ENCODE measurements around the gene PKD2L1.

PKD2L1 gene

DNA sequence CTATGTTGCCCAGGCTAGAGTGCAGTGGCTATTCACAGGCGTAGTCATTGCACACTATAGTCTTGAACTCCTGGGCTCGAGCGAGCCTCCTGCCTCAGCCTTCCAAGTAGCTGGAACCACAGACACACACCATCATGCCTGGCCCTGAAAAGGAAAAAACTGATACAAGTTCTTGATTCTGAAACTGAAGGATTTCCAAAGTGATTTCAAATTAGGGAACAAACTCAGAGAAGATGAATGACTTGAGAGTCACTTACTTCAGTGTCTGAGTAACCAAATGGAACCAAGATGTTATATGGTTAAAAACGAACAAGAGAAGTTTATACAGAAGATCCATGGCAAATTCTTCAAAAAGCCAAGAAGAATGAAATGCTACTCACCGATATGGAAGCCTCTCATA, 77.0 kb downstream of the PKD2L1 start:
- peaks cover 34% of the 10 kb centered on the region; the same call in 1 of the 2 replicates for H3K36me3 ChIP-seq (ENCODE audit: low read length)
- no peaks in the 10 kb centered on the region for H4K20me1 ChIP-seq (ENCODE audit: low read depth, low read length)

DNA sequence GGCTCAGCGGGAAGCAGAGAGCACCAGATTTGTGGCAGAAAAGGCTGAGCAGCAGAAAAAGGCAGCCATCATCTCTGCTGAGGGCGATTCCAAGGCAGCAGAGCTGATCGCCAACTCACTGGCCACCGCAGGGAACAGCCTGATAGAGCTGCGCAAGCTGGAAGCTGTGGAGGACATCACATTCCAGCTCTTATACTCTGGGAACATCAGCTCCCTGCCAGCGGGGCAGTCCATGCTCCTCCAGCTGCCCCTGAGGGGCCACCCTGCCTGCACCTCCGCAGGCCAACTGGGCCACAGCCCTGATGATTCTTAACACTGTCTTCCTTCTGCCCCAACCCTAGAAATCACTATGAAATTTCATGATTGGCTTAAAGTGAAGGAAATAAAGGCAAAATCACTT, 81.2 kb downstream of the PKD2L1 start:
- Histone ChIP-seq H4K20me1 (ENCODE audit: low read depth, low read length) (no peaks in the 10 kb centered on the region), H3K27ac (ENCODE audit: low read depth, low read length) (no peak overlapping the region), H3K9ac (ENCODE audit: low read length) (no peak overlapping the region), H3K79me2 (ENCODE audit: insufficient read depth, low read length) (no peaks in the 10 kb centered on the region), H3K9me2 (replicated peaks; ENCODE audit: insufficient read depth, low read length) (no peaks in the 10 kb centered on the region), H2AFZ (ENCODE audit: low read depth, low read length, severe bottlenecking) (no peak overlapping the region), H3K4me2 (ENCODE audit: low read depth, low read length, poor library complexity, severe bottlenecking) (no peak overlapping the region), H3K9me3 (ENCODE audit: insufficient read depth, low read length) (no peaks in the 10 kb centered on the region), H3K27me3 (ENCODE audit: low read length) (no peaks in the 10 kb centered on the region), H3K36me3 (ENCODE audit: low read length) (peaks cover 28% of the 10 kb centered on the region; the same call in 1 of the 2 replicates), H3K4me3 (ENCODE audit: insufficient read depth, low read length, poor library complexity, severe bottlenecking) (no peak overlapping the region), H3F3A (ENCODE audit: insufficient read depth) (no peaks in the 10 kb centered on the region)
- TF ChIP-seq, protein P1, sequence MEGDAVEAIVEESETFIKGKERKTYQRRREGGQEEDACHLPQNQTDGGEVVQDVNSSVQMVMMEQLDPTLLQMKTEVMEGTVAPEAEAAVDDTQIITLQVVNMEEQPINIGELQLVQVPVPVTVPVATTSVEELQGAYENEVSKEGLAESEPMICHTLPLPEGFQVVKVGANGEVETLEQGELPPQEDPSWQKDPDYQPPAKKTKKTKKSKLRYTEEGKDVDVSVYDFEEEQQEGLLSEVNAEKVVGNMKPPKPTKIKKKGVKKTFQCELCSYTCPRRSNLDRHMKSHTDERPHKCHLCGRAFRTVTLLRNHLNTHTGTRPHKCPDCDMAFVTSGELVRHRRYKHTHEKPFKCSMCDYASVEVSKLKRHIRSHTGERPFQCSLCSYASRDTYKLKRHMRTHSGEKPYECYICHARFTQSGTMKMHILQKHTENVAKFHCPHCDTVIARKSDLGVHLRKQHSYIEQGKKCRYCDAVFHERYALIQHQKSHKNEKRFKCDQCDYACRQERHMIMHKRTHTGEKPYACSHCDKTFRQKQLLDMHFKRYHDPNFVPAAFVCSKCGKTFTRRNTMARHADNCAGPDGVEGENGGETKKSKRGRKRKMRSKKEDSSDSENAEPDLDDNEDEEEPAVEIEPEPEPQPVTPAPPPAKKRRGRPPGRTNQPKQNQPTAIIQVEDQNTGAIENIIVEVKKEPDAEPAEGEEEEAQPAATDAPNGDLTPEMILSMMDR (IDR thresholded peaks at IDR 0.05; ENCODE audit: insufficient read depth, low read length, poor library complexity, severe bottlenecking) = no peak
- TF ChIP-seq EZH2phosphoT487 (conservative IDR thresholded peaks at IDR 0.05; ENCODE audit: low read length) = no peak

More for the DNA sequence above, 77.0 kb downstream of the PKD2L1 start:
- H3K9me2 ChIP-seq (replicated peaks; ENCODE audit: insufficient read depth, low read length) = no peaks in the 10 kb centered on the region
- no peak overlapping the region for H3K4me2 ChIP-seq (ENCODE audit: low read depth, low read length, poor library complexity, severe bottlenecking)
- no peak overlapping the region for H2AFZ ChIP-seq (ENCODE audit: low read depth, low read length, severe bottlenecking)
- H3K79me2 ChIP-seq (ENCODE audit: insufficient read depth, low read length) = no peaks in the 10 kb centered on the region
- no peak overlapping the region for H3K27ac ChIP-seq (ENCODE audit: low read depth, low read length)
- H3K9ac ChIP-seq (ENCODE audit: low read length) = no peak overlapping the region
- TF ChIP-seq, protein P1 (IDR thresholded peaks at IDR 0.05; ENCODE audit: insufficient read depth, low read length, poor library complexity, severe bottlenecking) = no peak
- TF ChIP-seq EZH2phosphoT487 (conservative IDR thresholded peaks at IDR 0.05; ENCODE audit: low read length) = no peak
- H3K4me3 ChIP-seq (ENCODE audit: insufficient read depth, low read length, poor library complexity, severe bottlenecking) = no peak overlapping the region
- no peaks in the 10 kb centered on the region for H3K27me3 ChIP-seq (ENCODE audit: low read length)
- no peaks in the 10 kb centered on the region for H3K9me3 ChIP-seq (ENCODE audit: insufficient read depth, low read length)
- H3F3A ChIP-seq (ENCODE audit: insufficient read depth) = no peaks in the 10 kb centered on the region

DNA sequence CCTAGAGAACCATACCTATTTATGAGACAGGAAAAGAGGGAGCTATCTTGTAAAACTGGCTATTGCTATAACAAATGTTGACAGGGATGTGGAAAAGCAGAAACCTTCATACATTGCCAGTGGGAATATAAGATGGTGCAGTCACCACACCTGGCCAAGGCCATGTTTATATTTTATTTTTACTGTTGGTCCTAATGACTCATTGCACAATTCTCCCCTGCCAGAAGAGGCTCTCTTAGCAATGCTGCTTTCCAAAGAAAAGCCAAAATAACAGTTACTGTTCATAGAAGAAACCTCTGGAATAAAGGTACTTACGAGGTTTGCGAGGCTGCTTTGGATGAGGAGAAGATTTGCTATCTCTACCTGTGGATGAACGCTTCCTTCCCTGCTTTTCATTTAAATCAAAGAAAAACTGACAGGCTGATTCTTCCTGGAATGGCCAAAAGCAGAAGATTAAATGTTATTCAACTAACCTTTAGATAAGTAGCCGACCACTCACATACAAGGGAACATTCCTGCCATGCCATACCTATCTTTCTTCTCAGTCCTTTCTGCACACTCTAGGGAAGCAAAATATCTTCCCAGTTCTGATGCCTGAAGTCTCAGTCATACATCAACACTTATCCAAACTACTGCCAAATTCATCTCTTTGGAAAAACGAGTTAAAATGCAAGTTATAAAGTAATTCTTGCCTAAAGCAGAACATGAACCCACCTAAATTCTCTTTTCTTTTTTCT, 84.4 kb downstream of the PKD2L1 start:
- Histone ChIP-seq H3K79me2 (ENCODE audit: insufficient read depth, low read length) (no peaks in the 10 kb centered on the region), H3K4me3 (ENCODE audit: insufficient read depth, low read length, poor library complexity, severe bottlenecking) (no peak overlapping the region), H4K20me1 (ENCODE audit: low read depth, low read length) (no peaks in the 10 kb centered on the region), H2AFZ (ENCODE audit: low read depth, low read length, severe bottlenecking) (no peak overlapping the region), H3K36me3 (ENCODE audit: low read length) (peaks cover 21% of the 10 kb centered on the region), H3K27me3 (ENCODE audit: low read length) (no peaks in the 10 kb centered on the region), H3F3A (ENCODE audit: insufficient read depth) (no peaks in the 10 kb centered on the region), H3K4me2 (ENCODE audit: low read depth, low read length, poor library complexity, severe bottlenecking) (no peak overlapping the region), H3K27ac (ENCODE audit: low read depth, low read length) (no peak overlapping the region), H3K9me3 (ENCODE audit: insufficient read depth, low read length) (no peaks in the 10 kb centered on the region), H3K9ac (ENCODE audit: low read length) (no peak overlapping the region), H3K9me2 (replicated peaks; ENCODE audit: insufficient read depth, low read length) (no peaks in the 10 kb centered on the region)
- TF ChIP-seq, protein P1 (IDR thresholded peaks at IDR 0.05; ENCODE audit: insufficient read depth, low read length, poor library complexity, severe bottlenecking) = no peak
- no peak for TF ChIP-seq EZH2phosphoT487 (conservative IDR thresholded peaks at IDR 0.05; ENCODE audit: low read length)
